ENCODE data around the gene IL17B. TPM values are rescaled to one million over a fixed set of nuclear protein-coding genes. Genes with fewer than 3 reads are reported as not detected.
"Not testable (repeated sequence)": the region's sequence is repeated elsewhere in the genome, so short reads cannot be mapped to it uniquely, and the experiment has no call there.

Gene IL17B
- polyA plus RNA-seq, 1 experiment = 0.24 TPM

DNA sequence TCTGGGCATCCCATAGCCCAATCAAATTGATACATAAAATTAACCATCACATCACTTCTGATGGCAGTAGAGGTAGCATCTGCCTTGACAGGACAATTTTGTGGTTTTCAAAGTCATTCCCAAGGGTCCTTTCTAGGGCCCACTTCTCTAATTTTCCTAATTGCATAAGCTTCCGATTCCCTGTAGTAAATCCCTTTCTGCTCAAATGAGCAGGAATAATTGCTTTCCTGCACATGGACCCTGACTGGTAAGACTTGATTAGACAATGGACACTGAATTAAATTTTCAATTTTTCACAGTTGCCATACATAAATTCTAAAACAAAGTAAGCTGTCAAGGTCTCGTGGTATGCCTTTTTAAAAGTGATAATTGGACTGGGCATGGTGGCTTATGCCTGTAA is 22.0 kb upstream of the IL17B start:
- CTCF ChIA-PET = interaction anchor here (0.6 to 2.0 kb wide), 4 partner anchors 13 to 178 kb away, joined by 3 to 10 read pairs (median 3); no protein-coding TSS in a partner anchor

DNA sequence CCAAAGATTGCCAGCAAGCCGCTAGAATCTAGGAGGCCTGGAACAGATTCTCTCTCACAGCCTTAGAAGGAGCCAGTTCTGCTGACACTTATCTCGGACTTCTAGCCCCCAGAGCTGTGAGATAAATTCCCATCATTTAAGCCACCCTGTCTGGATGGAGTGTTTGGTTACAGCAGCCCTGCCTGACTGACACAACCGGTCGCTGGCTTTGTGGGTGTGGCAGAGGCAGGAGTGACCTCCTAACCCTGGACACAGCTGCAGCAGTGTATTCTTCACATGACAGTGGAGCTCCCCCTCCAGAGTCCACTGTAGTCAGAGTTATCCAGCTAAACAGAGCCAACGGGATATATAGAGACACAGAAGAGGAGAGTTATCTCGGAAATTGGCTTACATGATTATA is 21.2 kb upstream of the IL17B start:
- ChIA-PET POLR2A (interaction anchor here (0.9 to 1.1 kb wide), 2 partner anchors 14 to 23 kb away, joined by 3 read pairs; no protein-coding TSS in a partner anchor), CTCF (interaction anchor here (1.1 to 2.0 kb wide), 2 partner anchors 13 to 19 kb away, joined by 3 to 10 read pairs; no protein-coding TSS in a partner anchor)
- Histone ChIP-seq H3K27me3 (ENCODE audit: control insufficient read depth, insufficient read depth, low read length) (no peaks in the 10 kb centered on the region), H3K4me3 (ENCODE audit: low read depth, low read length) (no peak overlapping the region), H3K9me3 (ENCODE audit: control insufficient read depth, insufficient read depth, low read length) (no peaks in the 10 kb centered on the region), H3K27ac (ENCODE audit: low read depth, low read length) (no peak overlapping the region)
- no peak for DNase-seq (ENCODE audit: low read depth, low spot score)
- TF ChIP-seq, protein P1, sequence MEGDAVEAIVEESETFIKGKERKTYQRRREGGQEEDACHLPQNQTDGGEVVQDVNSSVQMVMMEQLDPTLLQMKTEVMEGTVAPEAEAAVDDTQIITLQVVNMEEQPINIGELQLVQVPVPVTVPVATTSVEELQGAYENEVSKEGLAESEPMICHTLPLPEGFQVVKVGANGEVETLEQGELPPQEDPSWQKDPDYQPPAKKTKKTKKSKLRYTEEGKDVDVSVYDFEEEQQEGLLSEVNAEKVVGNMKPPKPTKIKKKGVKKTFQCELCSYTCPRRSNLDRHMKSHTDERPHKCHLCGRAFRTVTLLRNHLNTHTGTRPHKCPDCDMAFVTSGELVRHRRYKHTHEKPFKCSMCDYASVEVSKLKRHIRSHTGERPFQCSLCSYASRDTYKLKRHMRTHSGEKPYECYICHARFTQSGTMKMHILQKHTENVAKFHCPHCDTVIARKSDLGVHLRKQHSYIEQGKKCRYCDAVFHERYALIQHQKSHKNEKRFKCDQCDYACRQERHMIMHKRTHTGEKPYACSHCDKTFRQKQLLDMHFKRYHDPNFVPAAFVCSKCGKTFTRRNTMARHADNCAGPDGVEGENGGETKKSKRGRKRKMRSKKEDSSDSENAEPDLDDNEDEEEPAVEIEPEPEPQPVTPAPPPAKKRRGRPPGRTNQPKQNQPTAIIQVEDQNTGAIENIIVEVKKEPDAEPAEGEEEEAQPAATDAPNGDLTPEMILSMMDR (IDR thresholded peaks at IDR 0.05; ENCODE audit: low read depth, low read length) = no peak

More for the DNA sequence above, 22.0 kb upstream of the IL17B start:
- Histone ChIP-seq H3K9me3 (ENCODE audit: control insufficient read depth, insufficient read depth, low read length) (no peaks in the 10 kb centered on the region), H3K27me3 (ENCODE audit: control insufficient read depth, insufficient read depth, low read length) (no peaks in the 10 kb centered on the region), H3K4me3 (ENCODE audit: low read depth, low read length) (no peak overlapping the region), H3K27ac (ENCODE audit: low read depth, low read length) (no peak overlapping the region)
- TF ChIP-seq, protein P1 (IDR thresholded peaks at IDR 0.05; ENCODE audit: low read depth, low read length) = no peak
- DNase-seq (ENCODE audit: low read depth, low spot score) = no peak
- POLR2A ChIA-PET = interaction anchor here (0.9 kb wide), 1 partner anchor 13 kb away, joined by 3 read pairs; no protein-coding TSS in a partner anchor

DNA sequence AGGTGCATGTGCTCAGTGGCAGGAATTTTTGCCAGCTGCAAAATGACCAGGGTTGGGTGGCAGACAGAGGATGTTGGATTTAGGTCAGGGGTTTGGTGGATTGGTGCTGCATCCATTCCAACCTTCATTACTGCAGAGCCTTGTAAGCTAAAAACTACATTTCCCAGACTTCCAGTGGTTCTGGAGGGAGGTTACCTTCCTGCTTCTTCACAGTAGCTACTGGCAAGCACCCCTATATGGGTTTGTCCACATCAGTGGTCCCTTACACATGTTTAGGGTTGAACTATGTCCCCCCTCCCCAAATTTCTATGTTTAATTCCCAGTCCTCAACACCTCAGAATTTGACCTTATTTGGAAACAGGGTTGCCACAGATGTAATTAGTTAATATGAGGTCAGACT is 20.7 kb upstream of the IL17B start:
- Histone ChIP-seq H3K9me3 (ENCODE audit: control insufficient read depth, insufficient read depth, low read length) (no peaks in the 10 kb centered on the region), H3K27ac (ENCODE audit: low read depth, low read length) (no peak overlapping the region), H3K27me3 (ENCODE audit: control insufficient read depth, insufficient read depth, low read length) (no peaks in the 10 kb centered on the region), H3K4me3 (ENCODE audit: low read depth, low read length) (no peak overlapping the region)
- ChIA-PET POLR2A (interaction anchor here (0.5 to 1.1 kb wide), 2 partner anchors 23 to 86 kb away, joined by 3 to 4 read pairs; no protein-coding TSS in a partner anchor), CTCF (interaction anchor here (2.0 kb wide), 1 partner anchor 18 kb away, joined by 10 read pairs; no protein-coding TSS in a partner anchor)
- DNase-seq (ENCODE audit: low read depth, low spot score) = no peak
- TF ChIP-seq, protein P1 (IDR thresholded peaks at IDR 0.05; ENCODE audit: low read depth, low read length) = no peak

DNA sequence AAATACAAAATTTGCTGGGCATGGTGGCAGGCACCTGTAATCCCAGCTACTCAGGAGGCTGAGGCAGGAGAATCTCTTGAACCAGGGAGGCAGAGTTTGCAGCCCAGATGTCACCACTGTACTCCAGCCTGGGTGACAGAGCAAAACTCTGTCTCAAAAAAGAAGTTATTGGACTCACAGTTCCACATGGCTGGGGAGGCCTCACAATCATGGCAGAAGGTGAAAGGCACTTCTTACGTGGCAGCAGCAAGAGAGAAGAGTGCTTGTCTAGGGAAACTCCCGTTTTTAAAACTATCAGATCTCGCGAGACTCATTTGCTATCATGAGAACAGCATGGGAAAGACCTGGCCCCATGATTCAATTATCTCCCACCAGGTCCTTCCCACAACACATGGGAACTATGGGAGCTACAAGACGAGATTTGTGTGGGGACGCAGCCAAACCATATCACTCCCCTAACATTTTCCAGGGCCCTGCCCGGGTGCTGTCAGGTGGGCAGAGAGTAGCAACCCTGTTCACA is 19.7 kb upstream of the IL17B start:
- H3K27me3 ChIP-seq (ENCODE audit: control insufficient read depth, insufficient read depth, low read length); H3K27ac ChIP-seq (ENCODE audit: low read depth, low read length); POLR2A ChIA-PET; CTCF ChIA-PET; H3K9me3 ChIP-seq (ENCODE audit: control insufficient read depth, insufficient read depth, low read length); H3K4me3 ChIP-seq (ENCODE audit: low read depth, low read length); DNase-seq (ENCODE audit: low read depth, low spot score): not testable (repeated sequence)

DNA sequence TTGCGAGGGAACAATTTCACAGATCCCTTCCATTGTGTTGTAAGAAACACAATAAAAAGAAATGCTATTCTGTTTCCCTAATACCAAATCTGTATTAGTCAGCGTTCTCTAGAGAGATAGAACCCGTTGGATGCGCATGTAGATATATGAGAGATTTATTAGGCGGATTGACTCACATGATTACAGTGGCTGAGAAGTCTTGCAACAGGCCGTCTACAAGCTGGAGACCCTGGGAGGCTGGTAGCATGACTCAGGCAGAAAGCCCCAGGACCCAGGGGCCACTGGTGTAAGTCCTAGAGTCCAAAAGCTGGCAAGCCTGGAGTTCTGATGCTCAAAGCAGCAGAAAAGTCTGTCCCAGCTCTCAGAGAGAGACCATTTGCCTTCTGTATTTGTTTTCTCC is 18.4 kb upstream of the IL17B start:
- H3K4me3 ChIP-seq (ENCODE audit: low read depth, low read length) = no peak overlapping the region
- TF ChIP-seq, protein P1 (IDR thresholded peaks at IDR 0.05; ENCODE audit: low read depth, low read length) = no peak
- H3K27me3 ChIP-seq (ENCODE audit: control insufficient read depth, insufficient read depth, low read length) = no peaks in the 10 kb centered on the region
- no peaks in the 10 kb centered on the region for H3K9me3 ChIP-seq (ENCODE audit: control insufficient read depth, insufficient read depth, low read length)
- ChIA-PET CTCF (no interaction called here), POLR2A (interaction anchor here (1.0 kb wide), 1 partner anchor 10 kb away, joined by 6 read pairs; no protein-coding TSS in a partner anchor)
- H3K27ac ChIP-seq (ENCODE audit: low read depth, low read length) = no peak overlapping the region
- no peak for DNase-seq (ENCODE audit: low read depth, low spot score)

DNA sequence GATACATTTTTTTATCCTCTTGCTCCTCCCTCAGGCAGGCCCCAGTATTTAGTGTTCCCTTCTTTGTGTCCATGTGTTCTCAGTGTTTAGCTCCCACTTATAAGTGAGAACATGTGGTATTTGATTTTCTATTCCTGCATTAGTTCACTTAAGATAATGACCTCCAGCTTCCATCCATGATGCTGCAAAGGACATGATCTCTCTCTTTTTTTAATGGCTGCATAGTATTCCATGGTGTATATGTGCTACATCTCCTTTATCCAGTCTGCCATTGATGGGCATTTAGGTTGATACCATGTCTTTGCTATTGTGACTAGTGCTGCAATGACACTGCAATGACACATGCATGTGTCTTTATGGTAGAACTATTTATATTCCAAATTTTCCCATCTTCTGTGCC is 15.9 kb upstream of the IL17B start:
- POLR2A ChIA-PET; H3K9me3 ChIP-seq (ENCODE audit: control insufficient read depth, insufficient read depth, low read length): not testable (repeated sequence)
- CTCF ChIA-PET = interaction anchor here (1.1 to 2.3 kb wide), 2 partner anchors 12 to 14 kb away, joined by 4 to 6 read pairs; no protein-coding TSS in a partner anchor

More for the DNA sequence above, 15.9 kb upstream of the IL17B start:
- not testable (repeated sequence) for H3K27me3 ChIP-seq (ENCODE audit: control insufficient read depth, insufficient read depth, low read length); H3K27ac ChIP-seq (ENCODE audit: low read depth, low read length); H3K4me3 ChIP-seq (ENCODE audit: low read depth, low read length); DNase-seq (ENCODE audit: low read depth, low spot score)
